Ectodermal cell (in vitro differentiated cells): ENCODE measurements around the gene PKN3.
"Not testable (repeated sequence)": the region's sequence is repeated elsewhere in the genome, so short reads cannot be mapped to it uniquely, and the experiment has no call there.

ENCODE experiments used
- H3K27ac ChIP-seq: 2 replicates; pipeline ENCODE4 v1.7.0; 2013; ENCODE audit warnings: mild to moderate bottlenecking, low read depth, low read length; ENCODE audit not compliant: insufficient read depth, poor library complexity, severe bottlenecking
- H3K27me3 ChIP-seq: 2 replicates; pipeline ENCODE4 v1.7.0; 2013; ENCODE audit warnings: mild to moderate bottlenecking, low read length; ENCODE audit not compliant: insufficient read depth, control insufficient read depth, poor library complexity, severe bottlenecking
- H3K36me3 ChIP-seq: one replicate; pipeline ENCODE4 v1.7.0; 2013; ENCODE audit warnings: low read length; ENCODE audit not compliant: control insufficient read depth, insufficient read depth
- H3K4me1 ChIP-seq: one replicate; pipeline ENCODE4 v1.7.0; 2013; ENCODE audit warnings: low read length; ENCODE audit not compliant: control insufficient read depth, insufficient read depth
- H3K4me3 ChIP-seq: 2 replicates; pipeline ENCODE4 v1.7.0; 2013; ENCODE audit warnings: low read depth, low read length, control low read depth; ENCODE audit not compliant: insufficient read depth
- H3K9me3 ChIP-seq: 2 replicates; pipeline ENCODE4 v1.7.0; 2013; ENCODE audit warnings: mild to moderate bottlenecking, low read length, moderate library complexity; ENCODE audit not compliant: control insufficient read depth
- WGBS, 2 experiments: methylation state at CpG; one replicate each; pipeline ENCODE4 v1.1.7; 2013; ENCODE audit warnings: missing lambda C conversion rate in 2 of 2; 5-methylcytosine and 5-hydroxymethylcytosine counted together

Gene PKN3

GRCh38 chr9:128693738-128694137, 8.6 kb upstream of the PKN3 start:
- not testable (repeated sequence) for H3K27ac ChIP-seq, H3K9me3 ChIP-seq, H3K4me3 ChIP-seq, H3K4me1 ChIP-seq, H3K27me3 ChIP-seq
- WGBS, 2 experiments = 96 to 99% methylated on average over 3 of the region's 3 CpGs
- peaks cover 42% of the 10 kb centered on the region for H3K36me3 ChIP-seq

GRCh38 chr9:128694344-128694743, 8.0 kb upstream of the PKN3 start:
- Histone ChIP-seq H3K4me3 (no peak overlapping the region), H3K4me1 (peaks cover 4% of the 10 kb centered on the region), H3K27ac (no peak overlapping the region), H3K27me3 (no peaks in the 10 kb centered on the region), H3K9me3 (no peaks in the 10 kb centered on the region), H3K36me3 (peaks cover 42% of the 10 kb centered on the region)
- 93 to 97% methylated on average over 6 of the region's 6 CpGs for WGBS, 2 experiments

- 82 to 83% methylated on average over 8 of the region's 8 CpGs for WGBS, 2 experiments
- H3K36me3 ChIP-seq = peaks cover 39% of the 10 kb centered on the region
- H3K27me3 ChIP-seq = no peaks in the 10 kb centered on the region
- no peaks in the 10 kb centered on the region for H3K9me3 ChIP-seq
- no peak overlapping the region for H3K27ac ChIP-seq
- H3K4me3 ChIP-seq = no peak overlapping the region
- no peaks in the 10 kb centered on the region for H3K4me1 ChIP-seq
Measured at GRCh38 chr9:128696923-128697707, 5.2 kb upstream of the PKN3 start.

GRCh38 chr9:128699096-128699795, 3.1 kb upstream of the PKN3 start:
- H3K4me3 ChIP-seq, H3K4me1 ChIP-seq, H3K9me3 ChIP-seq, H3K27ac ChIP-seq, H3K27me3 ChIP-seq: not testable (repeated sequence)
- 95 to 96% methylated on average over 30 of the region's 30 CpGs for WGBS, 2 experiments
- H3K36me3 ChIP-seq = peaks cover 19% of the 10 kb centered on the region

- Histone ChIP-seq H3K27ac (no peak overlapping the region), H3K4me1 (no peaks in the 10 kb centered on the region), H3K27me3 (no peaks in the 10 kb centered on the region), H3K4me3 (no peak overlapping the region), H3K36me3 (peaks cover 5% of the 10 kb centered on the region), H3K9me3 (no peaks in the 10 kb centered on the region)
- WGBS, 2 experiments = 86 to 89% methylated on average over 10 of the region's 10 CpGs
Measured at GRCh38 chr9:128701227-128701854, 962 bp upstream of the PKN3 start.

- H3K36me3 ChIP-seq = no peaks in the 10 kb centered on the region
- H3K4me3 ChIP-seq = peak overlapping the region; percentile 72
- H3K9me3 ChIP-seq = no peaks in the 10 kb centered on the region
- no peaks in the 10 kb centered on the region for H3K4me1 ChIP-seq
- peak overlapping the region; percentile 16 for H3K27ac ChIP-seq
- H3K27me3 ChIP-seq = no peaks in the 10 kb centered on the region
- WGBS, 2 experiments = 6% methylated on average over 55 of the region's 55 CpGs
Measured at GRCh38 chr9:128702949-128703615, 779 bp downstream of the PKN3 start.

- WGBS, 2 experiments = 87 to 89% methylated on average over 31 of the region's 31 CpGs
- Histone ChIP-seq H3K4me3 (peak overlapping the region; percentile 72), H3K9me3 (no peaks in the 10 kb centered on the region), H3K27me3 (no peaks in the 10 kb centered on the region), H3K4me1 (no peaks in the 10 kb centered on the region), H3K36me3 (no peaks in the 10 kb centered on the region), H3K27ac (no peak overlapping the region)
Measured at GRCh38 chr9:128703616-128704355, 1.5 kb downstream of the PKN3 start.

GRCh38 chr9:128704356-128704670, 2.0 kb downstream of the PKN3 start:
- H3K9me3 ChIP-seq = no peaks in the 10 kb centered on the region
- H3K27ac ChIP-seq = no peak overlapping the region
- H3K27me3 ChIP-seq = no peaks in the 10 kb centered on the region
- no peak overlapping the region for H3K4me3 ChIP-seq
- WGBS, 2 experiments = 93 to 98% methylated on average over 5 of the region's 5 CpGs
- H3K4me1 ChIP-seq = no peaks in the 10 kb centered on the region
- H3K36me3 ChIP-seq = no peaks in the 10 kb centered on the region

- no peaks in the 10 kb centered on the region for H3K27me3 ChIP-seq
- no peaks in the 10 kb centered on the region for H3K36me3 ChIP-seq
- H3K9me3 ChIP-seq = no peaks in the 10 kb centered on the region
- H3K27ac ChIP-seq = no peak overlapping the region
- WGBS, 2 experiments = 95% methylated on average over 36 of the region's 36 CpGs
- no peak overlapping the region for H3K4me3 ChIP-seq
- no peaks in the 10 kb centered on the region for H3K4me1 ChIP-seq
Measured at GRCh38 chr9:128705051-128705965, 3.0 kb downstream of the PKN3 start.
